ENCODE measurements around the gene MAT2B. TPM values are rescaled to one million over a fixed set of nuclear protein-coding genes. Genes with fewer than 3 reads are reported as not detected.

MAT2B gene
- total RNA-seq: 98.0 and 139 TPM in 2 replicates

DNA sequence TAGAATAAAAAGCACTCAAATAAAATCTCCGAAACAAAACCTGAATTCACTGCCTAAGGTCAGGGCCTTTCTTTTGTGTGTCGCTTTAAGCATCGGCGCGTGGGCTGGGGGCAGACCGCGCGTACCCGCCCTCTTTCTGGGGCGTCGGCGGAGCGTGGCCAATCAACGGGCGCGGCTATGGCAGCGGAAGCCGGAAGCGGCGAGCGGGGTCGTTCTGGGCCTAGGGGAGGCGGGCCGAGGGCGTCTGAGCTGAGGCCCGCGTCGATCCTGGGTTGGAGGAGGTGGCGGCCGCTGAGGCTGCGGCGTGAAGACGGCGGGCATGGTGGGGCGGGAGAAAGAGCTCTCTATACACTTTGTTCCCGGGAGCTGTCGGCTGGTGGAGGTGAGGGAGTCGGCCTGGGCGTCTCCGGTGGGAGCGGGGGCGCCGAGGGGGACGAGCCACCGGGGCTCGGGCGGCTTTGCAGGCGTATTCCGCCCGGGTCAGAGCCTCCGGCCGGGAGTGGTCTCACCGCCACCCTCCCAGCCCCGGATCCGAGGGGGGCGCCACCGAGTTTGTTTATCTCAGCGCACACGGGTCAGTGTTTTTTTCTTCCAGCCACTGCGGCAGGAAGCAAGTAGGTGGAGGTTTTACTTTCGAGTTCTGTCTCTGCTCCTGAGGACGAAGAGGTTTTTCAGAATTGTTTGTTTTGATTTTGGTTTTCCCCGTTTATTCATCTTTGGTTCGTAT is at the start of gene MAT2B:
Gene MAT2B, plus strand, starts transcription at position 252 of the 727 bp plus-strand sequence. Its CDS starts 68 bp downstream, at position 320.

DNA sequence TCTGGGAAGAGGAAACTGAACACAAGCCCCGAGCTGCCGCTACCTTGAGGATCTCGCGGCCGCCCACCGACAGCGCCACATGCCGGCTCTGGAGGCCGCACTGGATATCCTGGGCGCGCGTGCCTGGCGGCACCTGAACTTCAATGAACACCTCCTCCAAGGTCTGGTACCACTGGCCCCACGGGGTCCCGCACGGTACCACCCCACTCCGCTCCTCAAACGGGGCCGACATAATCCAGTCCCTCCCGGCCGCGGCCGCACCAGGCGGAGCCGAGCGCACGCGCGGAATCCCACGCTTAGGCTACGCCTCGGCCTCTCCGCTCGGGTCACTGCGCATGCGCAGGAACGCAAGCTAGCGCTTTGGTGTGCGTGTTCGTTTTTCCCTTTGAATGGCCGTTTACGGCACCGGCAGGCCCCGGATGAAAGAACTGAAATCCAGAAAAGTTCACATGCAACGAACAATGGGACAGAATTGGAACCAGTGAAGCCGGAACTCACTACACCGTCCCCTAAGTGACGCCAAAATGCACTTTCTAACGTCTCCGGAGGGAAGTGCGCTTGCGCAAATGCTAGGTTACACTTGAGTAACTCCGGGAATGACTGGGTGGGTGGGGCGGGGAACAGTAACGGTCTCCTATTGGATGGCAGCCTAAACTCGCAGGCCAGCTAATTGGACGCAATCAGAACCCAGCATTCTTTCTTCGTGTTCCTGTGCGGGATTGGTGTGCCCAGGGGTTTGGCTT is 45.4 kb upstream of the MAT2B start, which contains the start of gene NUDCD2:
Gene NUDCD2, minus strand, starts transcription at position 284 of the 743 bp plus-strand sequence. Its CDS starts 52 bp downstream, at position 232.

DNA sequence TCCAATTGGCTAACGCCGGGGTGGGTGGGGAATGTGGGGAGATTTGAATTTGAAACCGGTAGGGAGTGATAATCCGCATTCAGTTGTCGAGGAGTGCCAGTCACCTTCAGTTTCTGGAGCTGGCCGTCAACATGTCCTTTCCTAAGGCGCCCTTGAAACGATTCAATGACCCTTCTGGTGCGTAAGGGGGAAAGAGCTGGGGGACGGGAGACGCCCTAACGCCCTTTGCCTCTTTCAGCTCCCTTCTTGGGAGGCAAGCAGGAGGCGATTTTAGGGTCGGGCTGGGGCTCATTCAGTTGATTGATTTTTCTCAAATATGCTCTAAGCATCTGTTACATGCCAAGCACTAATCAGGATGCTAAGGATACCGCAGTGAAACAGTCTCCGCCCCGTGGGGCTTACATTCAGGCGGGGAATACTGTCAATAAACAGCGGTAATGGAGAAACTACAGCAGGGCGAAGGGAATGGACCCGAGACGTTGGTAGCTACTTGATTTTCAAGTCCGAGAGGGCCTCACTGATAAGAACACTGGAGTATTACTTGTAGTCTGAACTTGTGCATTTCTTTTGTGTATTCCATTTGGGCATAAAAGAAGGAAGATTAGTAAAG is 44.8 kb upstream of the MAT2B start, which contains the start of gene HMMR:
Gene HMMR, plus strand, starts transcription at position 71 of the 610 bp plus-strand sequence. Its CDS starts 61 bp downstream, at position 132.

Other genes with a start within 250 kb of the MAT2B start
- 569 and 578 TPM in 2 replicates for gene CCNG1, start 68.0 kb upstream of the MAT2B start, total RNA-seq
- 9.7 and 9.8 TPM in 2 replicates for gene NUDCD2, start 45.5 kb upstream of the MAT2B start, total RNA-seq
- gene HMMR, start 45.0 kb upstream of the MAT2B start, total RNA-seq: 53.1 and 75.2 TPM in 2 replicates